HepG2 (cell line): ENCODE data around the gene TSC22D3. TPM values are rescaled to one million over a fixed set of nuclear protein-coding genes. Genes with fewer than 3 reads are reported as not detected.

Source experiments
- ATAC-seq: fragments of 200-7000 bp; cut with Tn5 transposase; 3 replicates; pipeline ENCODE4 v1.9.1; 2020; ENCODE audit warnings: mild to moderate bottlenecking, moderate library complexity
- BruUV-seq: library from RNA; stranded (reverse); fragments of 400-500 nt; replicated peaks from 2 replicates; lab custom pipeline; 2021; lab: Mats Ljungman, UMichigan
- CTCF ChIA-PET: fragments of 300-600 bp; formaldehyde crosslinking; extraction: SDS; loops from one replicate; lab custom pipeline; 2021; ENCODE audit warnings: low total read pairs, inconsistent platforms, low intra/inter-chr PET ratio; lab: Yijun Ruan, JAX
- POLR2A ChIA-PET: fragments of 350-600 bp; sonication (Branson Sonifier 250); formaldehyde crosslinking; loops from one replicate; lab custom pipeline; 2020; ENCODE audit warnings: antibody characterized with exemption, inconsistent platforms; lab: Yijun Ruan, JAX
- DNase-seq: peaks from one replicate; pipeline ENCODE4 v3.0.0-alpha.2; 2015; ENCODE audit warnings: low spot score
- FAIRE-seq: peaks from 3 replicates; lab custom pipeline; 2011; peaks lifted over from hg19 to GRCh38; lab: Jason Lieb, UNC
- H2AFZ ChIP-seq: one replicate; pipeline ENCODE4 v1.6.1; 2011; ENCODE audit warnings: low read length, inconsistent platforms
- H3K27ac ChIP-seq: fragments of 300-600 bp; 3 replicates; pipeline ENCODE4 v1.8.0; 2011; ENCODE audit warnings: mixed run types, mild to moderate bottlenecking, mixed read lengths, low read length, inconsistent platforms; ENCODE audit not compliant: insufficient read depth; ENCODE audit errors: extremely low read length
- H3K27me3 ChIP-seq, 2 experiments: fragments of 200-600 bp in 1 of 2; 2 replicates in 1 of 2; 3 replicates in 1 of 2; pipeline versions ENCODE4 v1.6.0 to v1.8.0; 2011; ENCODE audit warnings: low read length in 2 of 2, mild to moderate bottlenecking in 2 of 2, moderate library complexity in 2 of 2, inconsistent platforms in 1 of 2; ENCODE audit not compliant: insufficient read depth in 2 of 2, control insufficient read depth in 1 of 2
- H3K36me3 ChIP-seq, 2 experiments: fragments of 200-600 bp in 1 of 2; replicated peaks in 1 of 2; 2 replicates in 1 of 2; 3 replicates in 1 of 2; pipeline versions ENCODE4 v1.5.1 to v1.8.0; 2011; ENCODE audit warnings: low read length in 2 of 2, inconsistent platforms in 1 of 2; ENCODE audit not compliant: insufficient read depth in 2 of 2, control insufficient read depth in 1 of 2
- H3K4me1 ChIP-seq: 2 replicates; pipeline ENCODE4 v1.5.1; 2012; ENCODE audit warnings: low read length, inconsistent platforms; ENCODE audit not compliant: insufficient read depth
- H3K4me2 ChIP-seq: 2 replicates; pipeline ENCODE4 v1.6.0; 2011; ENCODE audit warnings: low read depth, low read length, inconsistent platforms
- H3K4me3 ChIP-seq, 3 experiments: fragments of 200-600 bp in 1 of 3; sonication (generic), shearing (Covaris generic) in 1 of 3; replicated peaks in 1 of 3; 2 replicates each; pipeline ENCODE4 v1.5.1; 2011 to 2016; ENCODE audit warnings: low read length in 3 of 3, inconsistent platforms in 2 of 3, low read depth in 2 of 3, mild to moderate bottlenecking in 2 of 3, control low read depth in 1 of 3, mixed read lengths in 1 of 3; ENCODE audit not compliant: insufficient read depth in 1 of 3
- H3K79me2 ChIP-seq: one replicate; pipeline ENCODE4 v1.6.1; 2011; ENCODE audit warnings: low read length, inconsistent platforms; ENCODE audit not compliant: insufficient read depth
- H3K9ac ChIP-seq: 2 replicates; pipeline ENCODE4 v1.6.0; 2011; ENCODE audit warnings: mild to moderate bottlenecking, low read depth, low read length, inconsistent platforms; ENCODE audit not compliant: insufficient read depth
- H3K9me3 ChIP-seq: 2 replicates; pipeline ENCODE4 v1.5.1; 2012; ENCODE audit warnings: mild to moderate bottlenecking, low read length
- H4K20me1 ChIP-seq: 2 replicates; pipeline ENCODE4 v1.6.0; 2011; ENCODE audit warnings: inconsistent platforms, mild to moderate bottlenecking, low read length, moderate library complexity; ENCODE audit not compliant: insufficient read depth
- HNRNPK ChIP-seq: fragments of 200-400 bp; formaldehyde crosslinking; IDR thresholded peaks from 2 replicates; pipeline ENCODE4 v1.6.1; 2018; ENCODE audit warnings: low read length, low read depth, moderate library complexity, mild to moderate bottlenecking; ENCODE audit not compliant: poor library complexity, severe bottlenecking
- JUNB ChIP-seq: sonication (generic); formaldehyde crosslinking; IDR thresholded peaks from 2 replicates; pipeline ENCODE4 v1.8.0; 2022; ENCODE audit warnings: missing genetic modification reagents, mild to moderate bottlenecking, borderline replicate concordance
- LCORL ChIP-seq, 2 experiments: fragments of 450-650 bp in 1 of 2; sonication (generic) in 1 of 2; formaldehyde crosslinking in 1 of 2; IDR thresholded peaks; 2 replicates each; pipeline versions ENCODE4 v1.5.0 to v1.6.1; 2017 to 2020; ENCODE audit warnings: antibody characterized with exemption in 1 of 2, missing genetic modification reagents in 1 of 2
- SALL2 ChIP-seq: sonication (generic); formaldehyde crosslinking; IDR thresholded peaks from 2 replicates; pipeline ENCODE4 v1.8.1; 2023; ENCODE audit warnings: mild to moderate bottlenecking, missing genetic modification reagents, inconsistent platforms
- SNRNP70 ChIP-seq: fragments of 200-400 bp; formaldehyde crosslinking; IDR thresholded peaks from 2 replicates; pipeline ENCODE4 v1.6.1; 2017; ENCODE audit warnings: mild to moderate bottlenecking, low read depth, low read length, moderate library complexity
- SSRP1 ChIP-seq: IDR thresholded peaks from 2 replicates; pipeline ENCODE4 v1.6.1; 2016; ENCODE audit warnings: control low read depth
- ZNF251 ChIP-seq: sonication (generic); formaldehyde crosslinking; IDR thresholded peaks from 2 replicates; pipeline ENCODE4 v1.9.0; 2021; ENCODE audit warnings: mild to moderate bottlenecking, missing genetic modification reagents
- ZNF749 ChIP-seq: sonication (generic); formaldehyde crosslinking; IDR thresholded peaks from 2 replicates; pipeline ENCODE4 v1.8.0; 2022; ENCODE audit warnings: mild to moderate bottlenecking, missing genetic modification reagents, moderate library complexity, borderline replicate concordance
- WGBS: methylation state at CpG from one replicate; pipeline ENCODE4 v1.1.6; 2017; ENCODE audit warnings: low lambda C conversion rate; 5-methylcytosine and 5-hydroxymethylcytosine counted together
- in situ Hi-C: cut with HindIII; loops from 2 replicates; pipeline ENCODE4 v1.10.0; 2017; ENCODE audit warnings: low pct_unique_long_range_greater_than_20kb; ENCODE audit not compliant: extremely low pct_ligation_motif_present
- intact Hi-C: fragments of 100-400 bp; cut with micrococcal nuclease; formaldehyde crosslinking; loops from one replicate; pipeline ENCODE4 v1.10.0; 2022; ENCODE audit not compliant: unreplicated experiment
- polyA plus RNA-seq, 8 experiments: library from polyadenylated mRNA; depleted of rRNA in 3 of 8; stranded (reverse) in 7 of 8; unstranded in 1 of 8; fragments of >200 nt; fragmentation: Illumina TruSeq in 4 of 8; extraction: Trizol in 4 of 8; gene quantifications; 2 replicates each; pipeline versions ENCODE4 v1.2.1 to v1.2.3, GENCODE V29; 2011 to 2016; ENCODE audit warnings: low read depth in 4 of 8, missing spikeins in 1 of 8, mixed read lengths in 1 of 8; ENCODE audit not compliant: insufficient read depth in 1 of 8
- total RNA-seq, 5 experiments: library from RNA; depleted of rRNA; stranded (reverse); fragments of >200 nt; fragmentation: Illumina TruSeq; extraction: Trizol; gene quantifications; 2 replicates each; pipeline ENCODE4 v1.2.3, GENCODE V29; 2016; ENCODE audit warnings: low read depth in 1 of 5
- TF ChIP-seq, protein P1 (sequence below): IDR thresholded peaks from 2 replicates; pipeline ENCODE4 v1.4.0; 2020; ENCODE audit warnings: mild to moderate bottlenecking, missing genetic modification reagents
- TF ChIP-seq, protein P2 (sequence below): sonication (generic); formaldehyde crosslinking; IDR thresholded peaks from 2 replicates; pipeline ENCODE4 v1.4.0; 2020; ENCODE audit warnings: mild to moderate bottlenecking, missing genetic modification reagents

Gene TSC22D3
- total and polyA plus RNA-seq, 2 of the 13 experiments (the other 11 are each of a cell fraction or from before 2014, with no cell fraction given), result 0.82 to 1.5 TPM

DNA sequence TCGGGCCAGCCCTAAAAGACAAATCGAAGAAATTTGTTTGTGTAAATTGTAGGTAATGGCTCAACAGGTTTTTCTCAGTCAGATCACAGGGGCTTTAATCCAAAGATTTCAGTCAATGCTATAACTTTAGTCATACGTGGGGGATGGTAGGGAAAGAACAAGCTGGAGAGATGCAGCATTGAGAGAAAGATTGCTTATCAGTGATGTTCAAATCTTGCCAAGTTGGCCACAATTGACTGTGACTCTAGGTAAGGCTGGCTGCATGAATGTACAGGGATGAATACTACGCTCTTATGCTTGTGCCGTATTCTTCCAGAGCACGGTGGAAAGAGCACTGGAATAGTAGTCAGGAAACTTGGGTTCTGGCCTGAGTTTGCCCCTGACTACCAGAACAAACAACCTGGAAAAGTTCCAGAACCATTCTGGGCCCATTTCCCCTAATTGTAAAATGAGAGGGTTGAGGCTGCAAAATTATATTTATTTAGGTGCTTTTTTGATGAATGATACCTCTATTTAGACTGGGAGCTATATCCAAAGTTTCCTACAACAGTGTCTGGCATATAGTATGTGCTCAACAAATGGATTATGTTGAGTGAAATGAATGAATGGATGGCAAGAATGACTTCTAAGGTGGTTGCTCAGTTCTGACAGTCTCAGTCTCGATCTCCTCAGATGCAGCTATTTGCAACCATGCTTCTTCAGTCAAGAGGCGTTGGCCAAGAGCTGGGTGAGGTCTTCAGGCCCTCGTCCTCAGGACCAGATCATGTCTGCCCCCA, 44.4 kb downstream of the TSC22D3 start:
- Histone ChIP-seq H3K9me3 (no peaks in the 10 kb centered on the region), H3K79me2 (no peaks in the 10 kb centered on the region), H4K20me1 (no peaks in the 10 kb centered on the region), H3K27me3 (no peaks in the 10 kb centered on the region; a peak in 1 of 5 replicates), H3K27ac (no peak overlapping the region), H3K4me2 (no peak overlapping the region), H2AFZ (no peak overlapping the region), H3K36me3 (no peaks in the 10 kb centered on the region), H3K4me1 (peaks cover 26% of the 10 kb centered on the region), H3K9ac (no peak overlapping the region), H3K4me3 (no peak overlapping the region)
- BruUV-seq, result no TSS peak
- no peak for FAIRE-seq
- ATAC-seq, result no peak
- DNase-seq, result no peak
- intact Hi-C loops (no loop called here), in situ Hi-C loops (no loop called here)
- POLR2A ChIA-PET, result no interaction called here
- CTCF ChIA-PET, result no interaction called here
- WGBS, result 39% methylated on average over 4 of the region's 9 CpGs
- TF ChIP-seq SNRNP70 (no peak), ZNF749 (CRISPR knock-in tag) (no peak), SALL2 (CRISPR knock-in tag) (no peak), SSRP1 (CRISPR knock-in tag) (no peak), ZNF251 (CRISPR knock-in tag) (no peak), JUNB (CRISPR knock-in tag) (no peak), HNRNPK (no peak), LCORL (IDR thresholded peaks at IDR 0.05) (no peak), LCORL (CRISPR knock-in tag; IDR thresholded peaks at IDR 0.05) (no peak)
- TF ChIP-seq, protein P1, sequence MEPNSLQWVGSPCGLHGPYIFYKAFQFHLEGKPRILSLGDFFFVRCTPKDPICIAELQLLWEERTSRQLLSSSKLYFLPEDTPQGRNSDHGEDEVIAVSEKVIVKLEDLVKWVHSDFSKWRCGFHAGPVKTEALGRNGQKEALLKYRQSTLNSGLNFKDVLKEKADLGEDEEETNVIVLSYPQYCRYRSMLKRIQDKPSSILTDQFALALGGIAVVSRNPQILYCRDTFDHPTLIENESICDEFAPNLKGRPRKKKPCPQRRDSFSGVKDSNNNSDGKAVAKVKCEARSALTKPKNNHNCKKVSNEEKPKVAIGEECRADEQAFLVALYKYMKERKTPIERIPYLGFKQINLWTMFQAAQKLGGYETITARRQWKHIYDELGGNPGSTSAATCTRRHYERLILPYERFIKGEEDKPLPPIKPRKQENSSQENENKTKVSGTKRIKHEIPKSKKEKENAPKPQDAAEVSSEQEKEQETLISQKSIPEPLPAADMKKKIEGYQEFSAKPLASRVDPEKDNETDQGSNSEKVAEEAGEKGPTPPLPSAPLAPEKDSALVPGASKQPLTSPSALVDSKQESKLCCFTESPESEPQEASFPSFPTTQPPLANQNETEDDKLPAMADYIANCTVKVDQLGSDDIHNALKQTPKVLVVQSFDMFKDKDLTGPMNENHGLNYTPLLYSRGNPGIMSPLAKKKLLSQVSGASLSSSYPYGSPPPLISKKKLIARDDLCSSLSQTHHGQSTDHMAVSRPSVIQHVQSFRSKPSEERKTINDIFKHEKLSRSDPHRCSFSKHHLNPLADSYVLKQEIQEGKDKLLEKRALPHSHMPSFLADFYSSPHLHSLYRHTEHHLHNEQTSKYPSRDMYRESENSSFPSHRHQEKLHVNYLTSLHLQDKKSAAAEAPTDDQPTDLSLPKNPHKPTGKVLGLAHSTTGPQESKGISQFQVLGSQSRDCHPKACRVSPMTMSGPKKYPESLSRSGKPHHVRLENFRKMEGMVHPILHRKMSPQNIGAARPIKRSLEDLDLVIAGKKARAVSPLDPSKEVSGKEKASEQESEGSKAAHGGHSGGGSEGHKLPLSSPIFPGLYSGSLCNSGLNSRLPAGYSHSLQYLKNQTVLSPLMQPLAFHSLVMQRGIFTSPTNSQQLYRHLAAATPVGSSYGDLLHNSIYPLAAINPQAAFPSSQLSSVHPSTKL (CRISPR knock-in tag), result no peak
- TF ChIP-seq, protein P2, sequence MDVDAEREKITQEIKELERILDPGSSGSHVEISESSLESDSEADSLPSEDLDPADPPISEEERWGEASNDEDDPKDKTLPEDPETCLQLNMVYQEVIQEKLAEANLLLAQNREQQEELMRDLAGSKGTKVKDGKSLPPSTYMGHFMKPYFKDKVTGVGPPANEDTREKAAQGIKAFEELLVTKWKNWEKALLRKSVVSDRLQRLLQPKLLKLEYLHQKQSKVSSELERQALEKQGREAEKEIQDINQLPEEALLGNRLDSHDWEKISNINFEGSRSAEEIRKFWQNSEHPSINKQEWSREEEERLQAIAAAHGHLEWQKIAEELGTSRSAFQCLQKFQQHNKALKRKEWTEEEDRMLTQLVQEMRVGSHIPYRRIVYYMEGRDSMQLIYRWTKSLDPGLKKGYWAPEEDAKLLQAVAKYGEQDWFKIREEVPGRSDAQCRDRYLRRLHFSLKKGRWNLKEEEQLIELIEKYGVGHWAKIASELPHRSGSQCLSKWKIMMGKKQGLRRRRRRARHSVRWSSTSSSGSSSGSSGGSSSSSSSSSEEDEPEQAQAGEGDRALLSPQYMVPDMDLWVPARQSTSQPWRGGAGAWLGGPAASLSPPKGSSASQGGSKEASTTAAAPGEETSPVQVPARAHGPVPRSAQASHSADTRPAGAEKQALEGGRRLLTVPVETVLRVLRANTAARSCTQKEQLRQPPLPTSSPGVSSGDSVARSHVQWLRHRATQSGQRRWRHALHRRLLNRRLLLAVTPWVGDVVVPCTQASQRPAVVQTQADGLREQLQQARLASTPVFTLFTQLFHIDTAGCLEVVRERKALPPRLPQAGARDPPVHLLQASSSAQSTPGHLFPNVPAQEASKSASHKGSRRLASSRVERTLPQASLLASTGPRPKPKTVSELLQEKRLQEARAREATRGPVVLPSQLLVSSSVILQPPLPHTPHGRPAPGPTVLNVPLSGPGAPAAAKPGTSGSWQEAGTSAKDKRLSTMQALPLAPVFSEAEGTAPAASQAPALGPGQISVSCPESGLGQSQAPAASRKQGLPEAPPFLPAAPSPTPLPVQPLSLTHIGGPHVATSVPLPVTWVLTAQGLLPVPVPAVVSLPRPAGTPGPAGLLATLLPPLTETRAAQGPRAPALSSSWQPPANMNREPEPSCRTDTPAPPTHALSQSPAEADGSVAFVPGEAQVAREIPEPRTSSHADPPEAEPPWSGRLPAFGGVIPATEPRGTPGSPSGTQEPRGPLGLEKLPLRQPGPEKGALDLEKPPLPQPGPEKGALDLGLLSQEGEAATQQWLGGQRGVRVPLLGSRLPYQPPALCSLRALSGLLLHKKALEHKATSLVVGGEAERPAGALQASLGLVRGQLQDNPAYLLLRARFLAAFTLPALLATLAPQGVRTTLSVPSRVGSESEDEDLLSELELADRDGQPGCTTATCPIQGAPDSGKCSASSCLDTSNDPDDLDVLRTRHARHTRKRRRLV (CRISPR knock-in tag), result no peak
